Colonic mucosa (tissue), 4 donors: ENCODE measurements around the gene EFHC1. TPM values are rescaled to one million over a fixed set of nuclear protein-coding genes. Genes with fewer than 3 reads are reported as not detected.

Experiments used
- DNase-seq: peaks from one replicate; pipeline ENCODE4 v3.0.0-alpha.2; 2020
- H3K27ac ChIP-seq: fragments of 200-600 bp; one replicate; pipeline ENCODE4 v1.8.0; 2021
- H3K27me3 ChIP-seq: fragments of 200-600 bp; one replicate; pipeline ENCODE4 v1.8.0; 2021
- H3K36me3 ChIP-seq: fragments of 200-600 bp; one replicate; pipeline ENCODE4 v1.8.0; 2021
- H3K4me1 ChIP-seq: fragments of 200-600 bp; one replicate; pipeline ENCODE4 v1.8.0; 2021; ENCODE audit warnings: mild to moderate bottlenecking
- H3K4me3 ChIP-seq: fragments of 200-600 bp; one replicate; pipeline ENCODE4 v1.8.0; 2021
- H3K9ac ChIP-seq, 2 donors: one replicate each; pipeline ENCODE4 v1.7.0; 2013; ENCODE audit warnings: control low read depth in 2 of 2, low read depth in 2 of 2, low read length in 2 of 2
- H3K9me3 ChIP-seq: fragments of 200-600 bp; one replicate; pipeline ENCODE4 v1.8.0; 2021
- intact Hi-C: fragments of 100-400 bp; cut with DNase I; formaldehyde crosslinking; loops from one replicate; pipeline ENCODE4 v1.14.1; 2022
- total RNA-seq, 2 donors: library from RNA; stranded (reverse); fragmentation: NEBNext Ultra II Directional in 1 of 2; extraction: Animal tissue kit (Norgen Biotek cat#: 25700) in 1 of 2; gene quantifications; one replicate each; pipeline ENCODE4 v1.2.1, GENCODE V29; 2021
- TF ChIP-seq, protein P1 (sequence below): fragments of 200-600 bp; IDR thresholded peaks from one replicate; pipeline ENCODE4 v1.8.0; 2022; ENCODE audit warnings: antibody characterized with exemption, mild to moderate bottlenecking
- donor health status: healthy.
- donor health status: DM: no; HTN: no; CAD: no.
- donor health status: DM: no; HTN: no; CAD: no.

The EFHC1 gene
- total RNA-seq, 2 donors from 2014 or later: 6.2 to 9.5 TPM

- Histone ChIP-seq H3K27me3 (no peaks in the 10 kb centered on the region), H3K9me3 (no peaks in the 10 kb centered on the region), H3K4me3 (no peak overlapping the region), H3K27ac (no peak overlapping the region), H3K4me1 (no peaks in the 10 kb centered on the region), H3K9ac (no peak overlapping the region), H3K36me3 (no peaks in the 10 kb centered on the region)
- intact Hi-C loops: no loop called here
- TF ChIP-seq, protein P1, sequence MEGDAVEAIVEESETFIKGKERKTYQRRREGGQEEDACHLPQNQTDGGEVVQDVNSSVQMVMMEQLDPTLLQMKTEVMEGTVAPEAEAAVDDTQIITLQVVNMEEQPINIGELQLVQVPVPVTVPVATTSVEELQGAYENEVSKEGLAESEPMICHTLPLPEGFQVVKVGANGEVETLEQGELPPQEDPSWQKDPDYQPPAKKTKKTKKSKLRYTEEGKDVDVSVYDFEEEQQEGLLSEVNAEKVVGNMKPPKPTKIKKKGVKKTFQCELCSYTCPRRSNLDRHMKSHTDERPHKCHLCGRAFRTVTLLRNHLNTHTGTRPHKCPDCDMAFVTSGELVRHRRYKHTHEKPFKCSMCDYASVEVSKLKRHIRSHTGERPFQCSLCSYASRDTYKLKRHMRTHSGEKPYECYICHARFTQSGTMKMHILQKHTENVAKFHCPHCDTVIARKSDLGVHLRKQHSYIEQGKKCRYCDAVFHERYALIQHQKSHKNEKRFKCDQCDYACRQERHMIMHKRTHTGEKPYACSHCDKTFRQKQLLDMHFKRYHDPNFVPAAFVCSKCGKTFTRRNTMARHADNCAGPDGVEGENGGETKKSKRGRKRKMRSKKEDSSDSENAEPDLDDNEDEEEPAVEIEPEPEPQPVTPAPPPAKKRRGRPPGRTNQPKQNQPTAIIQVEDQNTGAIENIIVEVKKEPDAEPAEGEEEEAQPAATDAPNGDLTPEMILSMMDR: no peak
- DNase-seq: no peak
These were observed 74.3 kb downstream of the EFHC1 start for GRCh38 chr6:52494298-52495072.

- intact Hi-C loops: no loop called here
- H3K27ac ChIP-seq: no peak overlapping the region
These were observed 75.8 kb downstream of the EFHC1 start for GRCh38 chr6:52495922-52496321.

DNA sequence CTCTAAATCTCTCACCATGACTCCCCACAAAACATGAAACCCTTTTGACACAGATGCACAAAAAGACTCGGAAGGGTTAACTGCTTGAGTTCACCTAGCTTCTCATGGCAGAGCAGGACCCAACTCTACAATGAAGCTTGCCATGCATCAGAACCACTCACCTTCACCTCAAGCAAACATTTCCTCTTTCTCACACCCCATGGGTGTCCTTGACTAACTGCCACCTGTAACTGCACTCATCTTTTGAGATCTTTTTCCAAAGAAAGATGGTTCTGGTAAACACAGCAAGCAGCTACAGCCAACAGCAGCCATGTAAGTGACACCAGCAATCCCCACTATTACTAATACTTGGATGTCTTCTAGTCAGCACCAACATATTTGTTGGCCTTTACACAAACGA, 76.5 kb downstream of the EFHC1 start:
- DNase-seq: no peak
- H3K27ac ChIP-seq: no peak overlapping the region
- no peaks in the 10 kb centered on the region for H3K4me1 ChIP-seq
- H3K9ac ChIP-seq: no peak overlapping the region
- H3K27me3 ChIP-seq: no peaks in the 10 kb centered on the region
- intact Hi-C loops: no loop called here
- no peaks in the 10 kb centered on the region for H3K36me3 ChIP-seq
- TF ChIP-seq, protein P1: no peak
- H3K9me3 ChIP-seq: no peaks in the 10 kb centered on the region
- no peak overlapping the region for H3K4me3 ChIP-seq

More at GRCh38 chr6:52495922-52496321, 75.8 kb downstream of the EFHC1 start:
- H3K9ac ChIP-seq: no peak overlapping the region
- no peaks in the 10 kb centered on the region for H3K9me3 ChIP-seq
- no peaks in the 10 kb centered on the region for H3K27me3 ChIP-seq
- DNase-seq: no peak
- TF ChIP-seq, protein P1: no peak
- no peak overlapping the region for H3K4me3 ChIP-seq
- H3K4me1 ChIP-seq: no peaks in the 10 kb centered on the region
- H3K36me3 ChIP-seq: no peaks in the 10 kb centered on the region

DNA sequence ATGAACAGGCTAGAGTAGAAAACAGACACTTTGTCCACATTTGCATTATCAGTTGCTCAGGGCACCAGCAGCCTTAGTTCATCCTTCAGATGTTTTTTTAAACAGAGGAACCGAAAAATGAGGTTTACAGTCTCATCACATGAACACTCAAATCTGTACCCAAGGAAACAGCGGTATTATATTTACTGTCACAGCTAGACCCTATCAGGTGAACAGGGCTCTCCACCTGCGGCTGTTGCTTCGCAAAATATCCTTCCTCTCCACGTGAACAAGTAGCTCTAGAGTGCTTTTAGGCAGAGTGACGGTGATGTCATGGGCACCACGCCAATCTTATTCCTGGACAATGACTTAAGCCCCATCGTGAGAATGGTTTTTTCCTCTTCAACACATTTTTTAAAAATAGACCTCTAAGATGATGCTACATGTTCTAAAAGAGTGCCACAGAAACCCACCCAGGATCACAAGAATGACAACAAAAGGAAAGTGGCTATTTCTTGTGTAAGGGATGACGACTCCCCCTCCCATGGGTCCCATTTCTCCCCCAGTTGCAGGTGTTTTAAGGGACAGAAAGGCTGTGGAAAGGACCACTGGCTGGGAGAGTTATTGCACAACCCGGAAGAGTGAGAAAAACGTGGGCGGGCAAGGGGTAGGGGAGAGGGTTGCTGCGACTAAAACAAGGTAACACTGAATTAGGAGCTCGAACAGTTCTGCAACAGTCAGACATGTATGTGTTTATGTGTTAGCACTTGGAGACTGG, 77.7 kb downstream of the EFHC1 start:
- no peaks in the 10 kb centered on the region for H3K27me3 ChIP-seq
- peaks cover 5% of the 10 kb centered on the region for H3K36me3 ChIP-seq
- H3K4me1 ChIP-seq: no peaks in the 10 kb centered on the region
- H3K9ac ChIP-seq: no peak overlapping the region
- intact Hi-C loops: no loop called here
- TF ChIP-seq, protein P1: no peak
- H3K27ac ChIP-seq: peak overlapping the region; percentile 10
- no peak overlapping the region for H3K4me3 ChIP-seq
- no peak for DNase-seq
- H3K9me3 ChIP-seq: no peaks in the 10 kb centered on the region

- Histone ChIP-seq H3K36me3 (peaks cover 5% of the 10 kb centered on the region), H3K4me1 (no peaks in the 10 kb centered on the region), H3K4me3 (no peak overlapping the region), H3K27ac (peak overlapping the region; percentile 10), H3K9me3 (no peaks in the 10 kb centered on the region), H3K9ac (peak overlapping the region in 1 of 2 donors; percentile 0), H3K27me3 (no peaks in the 10 kb centered on the region)
- DNase-seq: no peak
- TF ChIP-seq, protein P1: no peak
- intact Hi-C loops: no loop called here
These were observed 78.4 kb downstream of the EFHC1 start for GRCh38 chr6:52498538-52499017.
